ENCODE measurements around the gene TBXAS1. TPM values are rescaled to one million over a fixed set of nuclear protein-coding genes. Genes with fewer than 3 reads are reported as not detected.

TBXAS1 gene
- total and polyA plus RNA-seq, 2 donors from 2014 or later = 14.2 to 33.6 TPM

GRCh38 chr7:140069298-140069949, 240.4 kb downstream of the TBXAS1 start:
- Histone ChIP-seq H3K27ac (ENCODE audit: low read depth in 2 of 2, low read length in 2 of 2) (no peak overlapping the region), H3K36me3 (ENCODE audit: control insufficient read depth in 2 of 3, insufficient read depth in 3 of 3, low read length in 3 of 3) (no peaks in the 10 kb centered on the region), H3K4me3 (ENCODE audit: low read length in 3 of 3) (no peak overlapping the region), H3K9me3 (ENCODE audit: control insufficient read depth in 2 of 3, insufficient read depth in 1 of 3, low read length in 3 of 3) (peaks cover 0 to 10% (median 3%) of the 10 kb centered on the region in 3 donors), H3K9ac (ENCODE audit: low read length in 3 of 3) (no peak overlapping the region), H3K27me3 (ENCODE audit: control insufficient read depth, insufficient read depth, low read length) (no peaks in the 10 kb centered on the region), H3K4me1 (ENCODE audit: control insufficient read depth in 2 of 3, insufficient read depth in 2 of 3, low read depth in 1 of 3, low read length in 3 of 3) (no peaks in the 10 kb centered on the region)
- FAIRE-seq = no peak
- intact Hi-C loops (cut with DNase I) = no loop called here
- TF ChIP-seq CTCF (IDR thresholded peaks at IDR 0.05; ENCODE audit: borderline replicate concordance, extremely low read depth, insufficient read depth) = no peak
- DNase-seq = no peak

Other genes starting within 250 kb of the TBXAS1 start
- gene HIPK2, start 51.3 kb upstream of the TBXAS1 start, total RNA-seq = 153 TPM
- gene HIPK2, start 51.3 kb upstream of the TBXAS1 start, polyA plus RNA-seq (ENCODE audit: insufficient read depth, low read depth, low replicate concordance) = 9.6 TPM
- 40.2 TPM for gene PARP12, start 233.7 kb downstream of the TBXAS1 start, total RNA-seq
- 15.2 TPM for gene PARP12, start 233.7 kb downstream of the TBXAS1 start, polyA plus RNA-seq (ENCODE audit: insufficient read depth, low read depth, low replicate concordance)

Data from kidney (tissue), 14 donors.